Measurements from ENCODE around the gene CRHR2.

The CRHR2 gene

DNA sequence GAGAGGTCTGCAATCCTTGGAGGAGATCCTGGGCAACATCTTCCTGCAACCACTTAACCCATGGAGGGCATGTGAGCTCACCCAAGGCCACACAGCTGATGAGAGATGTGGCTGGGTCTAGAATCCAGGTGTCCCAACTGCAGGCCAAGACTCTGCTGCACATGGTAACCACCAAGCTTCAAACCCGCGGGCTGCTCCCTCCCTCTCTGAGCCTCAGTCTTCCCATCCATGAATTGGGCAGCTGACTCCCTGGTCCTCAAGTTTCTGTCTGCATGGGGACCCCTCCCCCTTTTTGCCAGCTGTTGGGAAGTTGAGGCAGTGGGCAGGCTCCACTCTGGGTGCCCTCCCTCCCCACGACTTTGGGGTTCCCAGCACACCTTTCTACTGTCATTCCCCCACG, 48.7 kb upstream of the CRHR2 start:
- TF ChIP-seq ZNF223 (tag by site-specific recombination; IDR thresholded peaks at IDR 0.05) (no peak), ZNF155 (tag by site-specific recombination; IDR thresholded peaks at IDR 0.05) (no peak), ZBTB7A (tag by site-specific recombination; IDR thresholded peaks at IDR 0.05; ENCODE audit: low read depth) (no peak), GLIS1 (tag by site-specific recombination; IDR thresholded peaks at IDR 0.05) (no peak), ZNF391 (tag by site-specific recombination; IDR thresholded peaks at IDR 0.05; ENCODE audit: borderline replicate concordance, low read depth) (no peak), ZNF221 (tag by site-specific recombination; IDR thresholded peaks at IDR 0.05; ENCODE audit: borderline replicate concordance) (no peak)
- TF ChIP-seq, protein P1, sequence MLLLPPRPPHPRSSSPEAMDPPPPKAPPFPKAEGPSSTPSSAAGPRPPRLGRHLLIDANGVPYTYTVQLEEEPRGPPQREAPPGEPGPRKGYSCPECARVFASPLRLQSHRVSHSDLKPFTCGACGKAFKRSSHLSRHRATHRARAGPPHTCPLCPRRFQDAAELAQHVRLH (tag by site-specific recombination; IDR thresholded peaks at IDR 0.05), result no peak
- CTCF ChIA-PET, result interaction anchor here (0.6 to 2.0 kb wide), 3 partner anchors 9 to 562 kb away, joined by 3 to 11 read pairs (median 3); no protein-coding TSS in a partner anchor
- POLR2A ChIA-PET, result no interaction called here

DNA sequence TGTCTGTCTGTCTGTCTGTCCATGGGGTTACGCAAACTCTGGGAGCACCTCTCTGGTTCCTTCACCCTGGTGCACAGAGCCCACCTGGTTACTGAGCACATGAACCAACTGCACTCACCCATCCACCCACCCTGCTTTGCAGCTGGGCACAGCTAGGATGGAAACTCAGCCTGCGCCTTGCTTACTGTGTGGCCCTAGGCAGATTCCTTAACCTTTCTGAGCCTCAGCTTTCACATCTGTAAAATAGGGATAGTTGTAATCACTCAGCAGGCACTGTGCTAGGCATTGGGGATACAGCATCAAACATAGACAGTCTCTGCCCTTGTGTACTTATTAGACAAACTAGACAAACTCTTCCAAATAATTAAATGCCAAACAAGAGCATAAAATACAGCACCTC, 47.8 kb upstream of the CRHR2 start:
- POLR2A ChIA-PET, result no interaction called here

More for the DNA sequence above, 48.7 kb upstream of the CRHR2 start:
- H3K36me3 ChIP-seq (ENCODE audit: control insufficient read depth in 2 of 2, insufficient read depth in 1 of 2, low read length in 2 of 2), result no peaks in the 10 kb centered on the region
- no peaks in the 10 kb centered on the region for H3K9me3 ChIP-seq (ENCODE audit: control insufficient read depth, insufficient read depth, low read depth, low read length)
- H3K4me3 ChIP-seq (ENCODE audit: low read depth, low read length), result no peak overlapping the region
- no peak overlapping the region for H3K27ac ChIP-seq (ENCODE audit: extremely low read depth, low read depth, low read length)
- H3K4me1 ChIP-seq (ENCODE audit: control insufficient read depth, insufficient read depth, low read length), result no peaks in the 10 kb centered on the region

DNA sequence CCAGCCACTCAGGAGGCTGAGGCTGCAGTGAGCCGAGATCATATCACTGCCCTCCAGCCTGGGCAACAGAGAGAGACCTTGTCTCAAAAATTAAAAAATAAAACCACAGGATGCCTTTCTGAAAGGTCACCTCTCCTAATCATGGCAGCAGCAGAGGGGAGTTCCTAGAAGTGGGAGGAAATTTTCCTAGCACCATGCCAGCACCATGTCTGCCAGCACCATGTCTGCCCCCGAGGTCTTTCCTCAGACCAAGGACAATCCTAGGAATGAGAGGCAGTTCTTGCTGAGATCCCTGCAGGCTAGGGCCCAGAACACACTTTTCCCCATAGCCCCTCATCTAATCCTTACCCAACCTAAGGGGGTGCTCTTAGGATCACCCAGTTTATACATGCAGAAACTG, 47.4 kb upstream of the CRHR2 start:
- ChIA-PET CTCF (interaction anchor here (0.6 to 2.0 kb wide), 3 partner anchors 10 to 15 kb away, joined by 3 to 11 read pairs (median 4); no protein-coding TSS in a partner anchor), POLR2A (no interaction called here)
- no peaks in the 10 kb centered on the region for H3K36me3 ChIP-seq (ENCODE audit: control insufficient read depth in 2 of 2, insufficient read depth in 1 of 2, low read length in 2 of 2)
- TF ChIP-seq, protein P2, sequence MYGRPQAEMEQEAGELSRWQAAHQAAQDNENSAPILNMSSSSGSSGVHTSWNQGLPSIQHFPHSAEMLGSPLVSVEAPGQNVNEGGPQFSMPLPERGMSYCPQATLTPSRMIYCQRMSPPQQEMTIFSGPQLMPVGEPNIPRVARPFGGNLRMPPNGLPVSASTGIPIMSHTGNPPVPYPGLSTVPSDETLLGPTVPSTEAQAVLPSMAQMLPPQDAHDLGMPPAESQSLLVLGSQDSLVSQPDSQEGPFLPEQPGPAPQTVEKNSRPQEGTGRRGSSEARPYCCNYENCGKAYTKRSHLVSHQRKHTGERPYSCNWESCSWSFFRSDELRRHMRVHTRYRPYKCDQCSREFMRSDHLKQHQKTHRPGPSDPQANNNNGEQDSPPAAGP (tag by site-specific recombination; IDR thresholded peaks at IDR 0.05), result no peak
- no peak for TF ChIP-seq ZNF654 (tag by site-specific recombination; IDR thresholded peaks at IDR 0.05; ENCODE audit: low read depth)
- no peak for TF ChIP-seq OSR2 (tag by site-specific recombination; IDR thresholded peaks at IDR 0.05)
- TF ChIP-seq ZFP41 (tag by site-specific recombination; IDR thresholded peaks at IDR 0.05; ENCODE audit: borderline replicate concordance), result no peak
- no peak for TF ChIP-seq KLF1 (tag by site-specific recombination; IDR thresholded peaks at IDR 0.05)
- TF ChIP-seq BCL11A (tag by site-specific recombination; IDR thresholded peaks at IDR 0.05; ENCODE audit: low read depth), result no peak
- TF ChIP-seq, protein P3, sequence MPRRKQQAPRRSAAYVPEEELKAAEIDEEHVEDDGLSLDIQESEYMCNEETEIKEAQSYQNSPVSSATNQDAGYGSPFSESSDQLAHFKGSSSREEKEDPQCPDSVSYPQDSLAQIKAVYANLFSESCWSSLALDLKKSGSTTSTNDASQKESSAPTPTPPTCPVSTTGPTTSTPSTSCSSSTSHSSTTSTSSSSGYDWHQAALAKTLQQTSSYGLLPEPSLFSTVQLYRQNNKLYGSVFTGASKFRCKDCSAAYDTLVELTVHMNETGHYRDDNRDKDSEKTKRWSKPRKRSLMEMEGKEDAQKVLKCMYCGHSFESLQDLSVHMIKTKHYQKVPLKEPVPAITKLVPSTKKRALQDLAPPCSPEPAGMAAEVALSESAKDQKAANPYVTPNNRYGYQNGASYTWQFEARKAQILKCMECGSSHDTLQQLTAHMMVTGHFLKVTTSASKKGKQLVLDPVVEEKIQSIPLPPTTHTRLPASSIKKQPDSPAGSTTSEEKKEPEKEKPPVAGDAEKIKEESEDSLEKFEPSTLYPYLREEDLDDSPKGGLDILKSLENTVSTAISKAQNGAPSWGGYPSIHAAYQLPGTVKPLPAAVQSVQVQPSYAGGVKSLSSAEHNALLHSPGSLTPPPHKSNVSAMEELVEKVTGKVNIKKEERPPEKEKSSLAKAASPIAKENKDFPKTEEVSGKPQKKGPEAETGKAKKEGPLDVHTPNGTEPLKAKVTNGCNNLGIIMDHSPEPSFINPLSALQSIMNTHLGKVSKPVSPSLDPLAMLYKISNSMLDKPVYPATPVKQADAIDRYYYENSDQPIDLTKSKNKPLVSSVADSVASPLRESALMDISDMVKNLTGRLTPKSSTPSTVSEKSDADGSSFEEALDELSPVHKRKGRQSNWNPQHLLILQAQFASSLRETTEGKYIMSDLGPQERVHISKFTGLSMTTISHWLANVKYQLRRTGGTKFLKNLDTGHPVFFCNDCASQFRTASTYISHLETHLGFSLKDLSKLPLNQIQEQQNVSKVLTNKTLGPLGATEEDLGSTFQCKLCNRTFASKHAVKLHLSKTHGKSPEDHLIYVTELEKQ (tag by site-specific recombination; IDR thresholded peaks at IDR 0.05; ENCODE audit: borderline replicate concordance), result no peak
- no peak for TF ChIP-seq GLI4 (tag by site-specific recombination; IDR thresholded peaks at IDR 0.05)
- TF ChIP-seq ZNF133 (tag by site-specific recombination; IDR thresholded peaks at IDR 0.05), result no peak
- TF ChIP-seq ZNF510 (tag by site-specific recombination; IDR thresholded peaks at IDR 0.05; ENCODE audit: insufficient replicate concordance), result no peak
- TF ChIP-seq, protein P4, sequence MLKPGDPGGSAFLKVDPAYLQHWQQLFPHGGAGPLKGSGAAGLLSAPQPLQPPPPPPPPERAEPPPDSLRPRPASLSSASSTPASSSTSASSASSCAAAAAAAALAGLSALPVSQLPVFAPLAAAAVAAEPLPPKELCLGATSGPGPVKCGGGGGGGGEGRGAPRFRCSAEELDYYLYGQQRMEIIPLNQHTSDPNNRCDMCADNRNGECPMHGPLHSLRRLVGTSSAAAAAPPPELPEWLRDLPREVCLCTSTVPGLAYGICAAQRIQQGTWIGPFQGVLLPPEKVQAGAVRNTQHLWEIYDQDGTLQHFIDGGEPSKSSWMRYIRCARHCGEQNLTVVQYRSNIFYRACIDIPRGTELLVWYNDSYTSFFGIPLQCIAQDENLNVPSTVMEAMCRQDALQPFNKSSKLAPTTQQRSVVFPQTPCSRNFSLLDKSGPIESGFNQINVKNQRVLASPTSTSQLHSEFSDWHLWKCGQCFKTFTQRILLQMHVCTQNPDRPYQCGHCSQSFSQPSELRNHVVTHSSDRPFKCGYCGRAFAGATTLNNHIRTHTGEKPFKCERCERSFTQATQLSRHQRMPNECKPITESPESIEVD (tag by site-specific recombination; IDR thresholded peaks at IDR 0.05), result no peak
- TF ChIP-seq ZBTB8A (tag by site-specific recombination; IDR thresholded peaks at IDR 0.05), result no peak
- no peak for TF ChIP-seq SALL2 (tag by site-specific recombination; IDR thresholded peaks at IDR 0.05; ENCODE audit: borderline replicate concordance)
- H3K4me3 ChIP-seq (ENCODE audit: low read depth, low read length), result no peak overlapping the region
- no peaks in the 10 kb centered on the region for H3K9me3 ChIP-seq (ENCODE audit: control insufficient read depth, insufficient read depth, low read depth, low read length)
- no peaks in the 10 kb centered on the region for H3K4me1 ChIP-seq (ENCODE audit: control insufficient read depth, insufficient read depth, low read length)
- no peak overlapping the region for H3K27ac ChIP-seq (ENCODE audit: extremely low read depth, low read depth, low read length)

More for the DNA sequence above, 47.8 kb upstream of the CRHR2 start:
- Histone ChIP-seq H3K9me3 (ENCODE audit: control insufficient read depth, insufficient read depth, low read depth, low read length) (no peaks in the 10 kb centered on the region), H3K27ac (ENCODE audit: extremely low read depth, low read depth, low read length) (no peak overlapping the region), H3K4me1 (ENCODE audit: control insufficient read depth, insufficient read depth, low read length) (no peaks in the 10 kb centered on the region), H3K4me3 (ENCODE audit: low read depth, low read length) (no peak overlapping the region), H3K36me3 (ENCODE audit: control insufficient read depth in 2 of 2, insufficient read depth in 1 of 2, low read length in 2 of 2) (no peaks in the 10 kb centered on the region)
- CTCF ChIA-PET, result interaction anchor here (0.6 to 2.0 kb wide), 2 partner anchors 9 to 15 kb away, joined by 3 to 11 read pairs; no protein-coding TSS in a partner anchor
- TF ChIP-seq KLF1 (tag by site-specific recombination; IDR thresholded peaks at IDR 0.05) (no peak), ZNF140 (tag by site-specific recombination; IDR thresholded peaks at IDR 0.05) (no peak), ZNF768 (tag by site-specific recombination; IDR thresholded peaks at IDR 0.05) (no peak), ZNF701 (tag by site-specific recombination; IDR thresholded peaks at IDR 0.05) (no peak)

Data from HEK293 (cell line).